GM12878 (cell line): Measurements from ENCODE around the gene CSMD2. TPM values are rescaled to one million over a fixed set of nuclear protein-coding genes. Genes with fewer than 3 reads are reported as not detected.

Experiments used
- ATAC-seq: fragments of 200-7000 bp; cut with Tn5 transposase; 3 replicates; pipeline ENCODE4 v1.9.1; 2020; ENCODE audit warnings: mild to moderate bottlenecking, moderate library complexity
- BruUV-seq: library from RNA; stranded (reverse); fragments of 400-500 nt; replicated peaks from 2 replicates; lab custom pipeline; 2021; lab: Mats Ljungman, UMichigan
- CTCF ChIA-PET: fragments of 300-600 bp; sonication (Branson Sonifier 250); formaldehyde crosslinking; extraction: SDS; loops from one replicate; lab custom pipeline; 2021; ENCODE audit warnings: inconsistent platforms; lab: Yijun Ruan, JAX
- POLR2A ChIA-PET: fragments of 350-600 bp; formaldehyde crosslinking; extraction: SDS; loops from one replicate; lab custom pipeline; 2021; ENCODE audit warnings: inconsistent platforms; lab: Charles Lee
- RAD21 ChIA-PET: fragments of 300-600 bp; sonication (Branson Sonifier 250); formaldehyde crosslinking; loops from one replicate; lab custom pipeline; 2023; ENCODE audit warnings: antibody characterized with exemption; ENCODE audit not compliant: unreplicated experiment; lab: Charles Lee
- SMC1A ChIA-PET: fragments of 300-600 bp; sonication (Branson Sonifier 250); formaldehyde crosslinking; loops from one replicate; lab custom pipeline; 2023; ENCODE audit not compliant: unreplicated experiment, uncharacterized antibody; lab: Charles Lee
- DNase-seq: peaks from one replicate; pipeline ENCODE4 v3.0.0-alpha.2; 2011; ENCODE audit warnings: low read depth, low spot score
- FAIRE-seq: peaks from 3 replicates; lab custom pipeline; 2011; peaks lifted over from hg19 to GRCh38; lab: Jason Lieb, UNC
- H2AFZ ChIP-seq: 2 replicates; pipeline ENCODE4 v1.6.0; 2011; ENCODE audit warnings: low read depth, low read length, control low read depth; ENCODE audit not compliant: control insufficient read depth
- H3K27ac ChIP-seq: 2 replicates; pipeline ENCODE4 v1.5.1; 2011; ENCODE audit warnings: control low read depth; ENCODE audit not compliant: control insufficient read depth, insufficient read depth
- H3K27me3 ChIP-seq, 2 experiments: replicated peaks in 1 of 2; 2 replicates each; pipeline versions ENCODE4 v1.6.0 to v1.6.1; 2011; ENCODE audit warnings: low read length in 1 of 2; ENCODE audit not compliant: control insufficient read depth in 2 of 2, insufficient read depth in 2 of 2
- H3K36me3 ChIP-seq, 2 experiments: 2 replicates each; pipeline ENCODE4 v1.5.1; 2011; ENCODE audit warnings: low read length in 1 of 2; ENCODE audit not compliant: control insufficient read depth in 2 of 2, insufficient read depth in 2 of 2
- H3K4me1 ChIP-seq: 2 replicates; pipeline ENCODE4 v1.6.1; 2011; ENCODE audit warnings: mild to moderate bottlenecking, low read length, moderate library complexity, mixed read lengths; ENCODE audit not compliant: control insufficient read depth, insufficient read depth
- H3K4me2 ChIP-seq: 2 replicates; pipeline ENCODE4 v1.6.0; 2011; ENCODE audit warnings: control low read depth; ENCODE audit not compliant: control insufficient read depth, insufficient read depth
- H3K4me3 ChIP-seq: fragments of 200-600 bp; sonication (generic); 2 replicates; pipeline ENCODE4 v1.5.1; 2016
- H3K79me2 ChIP-seq: 2 replicates; pipeline ENCODE4 v1.6.0; 2011; ENCODE audit warnings: low read length; ENCODE audit not compliant: control insufficient read depth, insufficient read depth
- H3K9ac ChIP-seq: 2 replicates; pipeline ENCODE4 v1.8.0; 2011; ENCODE audit warnings: low read length, control low read depth, mixed read lengths; ENCODE audit not compliant: control insufficient read depth, insufficient read depth
- H3K9me3 ChIP-seq: replicated peaks from 3 replicates; pipeline ENCODE4 v1.5.1; 2011; ENCODE audit warnings: mild to moderate bottlenecking, low read length; ENCODE audit not compliant: control insufficient read depth, insufficient read depth
- H4K20me1 ChIP-seq: 2 replicates; pipeline ENCODE4 v1.6.0; 2011; ENCODE audit not compliant: control insufficient read depth, insufficient read depth
- ATF7 ChIP-seq: fragments of 450-650 bp; IDR thresholded peaks from 2 replicates; pipeline ENCODE4 v1.6.1; 2016; ENCODE audit warnings: low read depth, mild to moderate bottlenecking
- BMI1 ChIP-seq: fragments of 450-650 bp; IDR thresholded peaks from 2 replicates; pipeline ENCODE4 v1.6.1; 2016; ENCODE audit warnings: mild to moderate bottlenecking, moderate library complexity, borderline replicate concordance
- CHD4 ChIP-seq: fragments of 200-600 bp; sonication (generic); IDR thresholded peaks from 2 replicates; pipeline ENCODE4 v1.6.1; 2016; ENCODE audit warnings: mild to moderate bottlenecking
- JUNB ChIP-seq: IDR thresholded peaks from 2 replicates; pipeline ENCODE4 v1.6.1; 2016; ENCODE audit warnings: antibody characterized with exemption, mild to moderate bottlenecking
- MTA2 ChIP-seq: fragments of 450-650 bp; IDR thresholded peaks from 2 replicates; pipeline ENCODE4 v1.6.1; 2016; ENCODE audit warnings: low read depth, mild to moderate bottlenecking, moderate library complexity
- POLR2A ChIP-seq: IDR thresholded peaks from 2 replicates; pipeline ENCODE4 v1.6.1; 2011; ENCODE audit warnings: low read depth, mild to moderate bottlenecking, low read length
- POU2F2 ChIP-seq: IDR thresholded peaks from 3 replicates; pipeline ENCODE4 v1.6.1; 2011; ENCODE audit warnings: low read depth, mild to moderate bottlenecking, low read length, borderline replicate concordance
- SMAD5 ChIP-seq: IDR thresholded peaks from 2 replicates; pipeline ENCODE4 v1.6.1; 2016; ENCODE audit warnings: antibody characterized with exemption, low read depth
- SMC3 ChIP-seq: IDR thresholded peaks from 2 replicates; pipeline ENCODE4 v1.6.1; 2011; ENCODE audit warnings: low read length, improper control_type of control experiment, borderline replicate concordance
- TBL1XR1 ChIP-seq: IDR thresholded peaks from 2 replicates; pipeline ENCODE4 v1.6.1; 2012; ENCODE audit warnings: low read depth, low read length, improper control_type of control experiment
- WRNIP1 ChIP-seq: IDR thresholded peaks from 2 replicates; pipeline ENCODE4 v1.6.1; 2011; ENCODE audit warnings: low read depth, low read length, improper control_type of control experiment, borderline replicate concordance
- YY1 ChIP-seq: IDR thresholded peaks from 2 replicates; pipeline ENCODE4 v1.6.1; 2011; ENCODE audit warnings: low read depth, mild to moderate bottlenecking, low read length
- ZBED1 ChIP-seq: IDR thresholded peaks from 2 replicates; pipeline ENCODE4 v1.6.1; 2016; ENCODE audit warnings: borderline replicate concordance
- ZBTB33 ChIP-seq: fragments of 450-650 bp; IDR thresholded peaks from 2 replicates; pipeline ENCODE4 v1.6.1; 2017; ENCODE audit warnings: mild to moderate bottlenecking
- ZNF207 ChIP-seq: fragments of 450-650 bp; IDR thresholded peaks from 2 replicates; pipeline ENCODE4 v1.6.1; 2014; ENCODE audit warnings: antibody characterized with exemption, mild to moderate bottlenecking, borderline replicate concordance
- ZNF274 ChIP-seq: IDR thresholded peaks from one replicate; pipeline ENCODE4 v1.8.0; 2011; ENCODE audit not compliant: insufficient read length, insufficient read depth
- ZNF384 ChIP-seq: IDR thresholded peaks from 2 replicates; pipeline ENCODE4 v1.6.1; 2012; ENCODE audit warnings: low read depth, mild to moderate bottlenecking, low read length, improper control_type of control experiment, borderline replicate concordance
- WGBS: methylation state at CpG from one replicate; pipeline ENCODE4 v1.1.6; 2016; ENCODE audit warnings: low lambda C conversion rate; ENCODE audit not compliant: insufficient replicate concordance, insufficient coverage; ENCODE audit errors: missing lambda C conversion rate; 5-methylcytosine and 5-hydroxymethylcytosine counted together
- in situ Hi-C: fragments of 300-500 bp; cut with MboI; formaldehyde crosslinking; loops from 9 replicates; pipeline ENCODE4 v1.14.3; 2018; ENCODE audit warnings: mixed read lengths
- intact Hi-C: fragments of 100-400 bp; cut with micrococcal nuclease; formaldehyde crosslinking; loops from one replicate; pipeline ENCODE4 v1.14.2; 2022; ENCODE audit not compliant: unreplicated experiment
- polyA plus RNA-seq, 11 experiments: library from polyadenylated mRNA; depleted of rRNA in 4 of 11; unstranded in 6 of 11; stranded (reverse) in 5 of 11; fragments of >200 nt; fragmentation: Nextera tagmentation in 4 of 11; fragmentation: Illumina TruSeq in 1 of 11; extraction: Ambion mirVana in 4 of 11; extraction: Trizol in 1 of 11; gene quantifications; 1 replicate in 1 of 11; 2 replicates in 10 of 11; pipeline versions ENCODE4 v1.2.1 to v1.2.3, GENCODE V29; 2011 to 2016; ENCODE audit warnings: inconsistent platforms in 2 of 11, missing spikeins in 2 of 11, low read depth in 1 of 11
- total RNA-seq, 4 experiments: library from RNA; depleted of rRNA in 3 of 4; stranded (reverse); fragments of >200 nt in 3 of 4; fragmentation: Illumina TruSeq in 1 of 4; extraction: Trizol in 1 of 4; gene quantifications; 2 replicates each; pipeline versions ENCODE4 v1.2.1 to v1.2.3, GENCODE V29; 2013 to 2021
- TF ChIP-seq, protein P1 (sequence below), 3 experiments: IDR thresholded peaks in 2 of 3; conservative IDR thresholded peaks in 1 of 3; 2 replicates each; pipeline ENCODE4 v1.5.1; 2011; ENCODE audit warnings: low read depth in 3 of 3, low read length in 3 of 3, mild to moderate bottlenecking in 3 of 3, control low read depth in 2 of 3, moderate library complexity in 2 of 3, inconsistent platforms in 1 of 3, mixed read lengths in 1 of 3; ENCODE audit not compliant: control insufficient read depth in 2 of 3, insufficient read depth in 1 of 3; ENCODE audit errors: extremely low read depth in 1 of 3
- TF ChIP-seq, protein P2 (sequence below): fragments of 450-650 bp; IDR thresholded peaks from 2 replicates; pipeline ENCODE4 v1.6.1; 2016; ENCODE audit warnings: mild to moderate bottlenecking, moderate library complexity, borderline replicate concordance

The CSMD2 gene
- total and polyA plus RNA-seq, 10 of the 15 experiments (the other 5 are each of a cell fraction or from before 2014, with no cell fraction given) = under 0.01 TPM; not detected in 9

DNA sequence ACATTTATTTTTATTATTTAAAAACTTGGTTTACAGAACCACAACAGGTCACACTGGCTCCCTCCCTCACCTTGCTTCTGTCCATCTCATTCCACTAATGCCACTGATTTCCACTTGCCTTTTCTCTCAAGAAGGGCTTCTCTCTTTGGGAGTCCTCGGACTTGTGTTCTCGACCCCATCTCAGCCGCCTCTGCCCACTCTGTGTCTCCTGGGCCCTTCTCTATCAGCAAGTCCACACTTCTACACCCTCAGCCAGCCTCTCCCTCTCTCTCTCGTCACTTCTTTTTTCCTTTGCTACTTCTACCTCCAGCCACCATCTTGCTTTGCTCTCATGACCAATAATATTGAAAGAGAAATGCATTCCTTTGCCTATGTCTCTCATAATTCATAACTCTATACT is 171.7 kb downstream of the CSMD2 start:
- ATAC-seq (no peak), FAIRE-seq (no peak), DNase-seq (no peak)
- CTCF ChIA-PET = no interaction called here
- intact Hi-C loops (no loop called here), in situ Hi-C loops (no loop called here)
- RAD21 ChIA-PET = no interaction called here
- Histone ChIP-seq H3K27ac (no peak overlapping the region), H2AFZ (no peak overlapping the region), H3K79me2 (no peaks in the 10 kb centered on the region), H3K4me1 (no peaks in the 10 kb centered on the region), H3K27me3 (no peaks in the 10 kb centered on the region), H4K20me1 (no peaks in the 10 kb centered on the region), H3K9me3 (no peaks in the 10 kb centered on the region), H3K4me2 (no peak overlapping the region), H3K4me3 (no peak overlapping the region), H3K9ac (no peak overlapping the region), H3K36me3 (no peaks in the 10 kb centered on the region)
- no TSS peak for BruUV-seq
- SMC1A ChIA-PET = no interaction called here
- 18% methylated on average over 4 of the region's 4 CpGs for WGBS
- POLR2A ChIA-PET = no interaction called here
- TF ChIP-seq ZNF274 (no peak), ATF7 (no peak), MTA2 (no peak), SMAD5 (no peak), POU2F2 (no peak), YY1 (no peak), SMC3 (no peak), WRNIP1 (no peak), JUNB (no peak), ZNF207 (no peak), BMI1 (no peak), ZNF384 (no peak), TBL1XR1 (no peak), ZBED1 (no peak), POLR2A (no peak), ZBTB33 (no peak), CHD4 (no peak)
- TF ChIP-seq, protein P1, sequence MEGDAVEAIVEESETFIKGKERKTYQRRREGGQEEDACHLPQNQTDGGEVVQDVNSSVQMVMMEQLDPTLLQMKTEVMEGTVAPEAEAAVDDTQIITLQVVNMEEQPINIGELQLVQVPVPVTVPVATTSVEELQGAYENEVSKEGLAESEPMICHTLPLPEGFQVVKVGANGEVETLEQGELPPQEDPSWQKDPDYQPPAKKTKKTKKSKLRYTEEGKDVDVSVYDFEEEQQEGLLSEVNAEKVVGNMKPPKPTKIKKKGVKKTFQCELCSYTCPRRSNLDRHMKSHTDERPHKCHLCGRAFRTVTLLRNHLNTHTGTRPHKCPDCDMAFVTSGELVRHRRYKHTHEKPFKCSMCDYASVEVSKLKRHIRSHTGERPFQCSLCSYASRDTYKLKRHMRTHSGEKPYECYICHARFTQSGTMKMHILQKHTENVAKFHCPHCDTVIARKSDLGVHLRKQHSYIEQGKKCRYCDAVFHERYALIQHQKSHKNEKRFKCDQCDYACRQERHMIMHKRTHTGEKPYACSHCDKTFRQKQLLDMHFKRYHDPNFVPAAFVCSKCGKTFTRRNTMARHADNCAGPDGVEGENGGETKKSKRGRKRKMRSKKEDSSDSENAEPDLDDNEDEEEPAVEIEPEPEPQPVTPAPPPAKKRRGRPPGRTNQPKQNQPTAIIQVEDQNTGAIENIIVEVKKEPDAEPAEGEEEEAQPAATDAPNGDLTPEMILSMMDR (IDR thresholded peaks at IDR 0.05 in 2 of 3, conservative IDR thresholded peaks at IDR 0.05 in 1 of 3; ENCODE audit: control insufficient read depth in 2 of 3, extremely low read depth in 1 of 3, insufficient read depth in 1 of 3, low read depth in 3 of 3, low read length in 3 of 3) = no peak
- TF ChIP-seq, protein P2, sequence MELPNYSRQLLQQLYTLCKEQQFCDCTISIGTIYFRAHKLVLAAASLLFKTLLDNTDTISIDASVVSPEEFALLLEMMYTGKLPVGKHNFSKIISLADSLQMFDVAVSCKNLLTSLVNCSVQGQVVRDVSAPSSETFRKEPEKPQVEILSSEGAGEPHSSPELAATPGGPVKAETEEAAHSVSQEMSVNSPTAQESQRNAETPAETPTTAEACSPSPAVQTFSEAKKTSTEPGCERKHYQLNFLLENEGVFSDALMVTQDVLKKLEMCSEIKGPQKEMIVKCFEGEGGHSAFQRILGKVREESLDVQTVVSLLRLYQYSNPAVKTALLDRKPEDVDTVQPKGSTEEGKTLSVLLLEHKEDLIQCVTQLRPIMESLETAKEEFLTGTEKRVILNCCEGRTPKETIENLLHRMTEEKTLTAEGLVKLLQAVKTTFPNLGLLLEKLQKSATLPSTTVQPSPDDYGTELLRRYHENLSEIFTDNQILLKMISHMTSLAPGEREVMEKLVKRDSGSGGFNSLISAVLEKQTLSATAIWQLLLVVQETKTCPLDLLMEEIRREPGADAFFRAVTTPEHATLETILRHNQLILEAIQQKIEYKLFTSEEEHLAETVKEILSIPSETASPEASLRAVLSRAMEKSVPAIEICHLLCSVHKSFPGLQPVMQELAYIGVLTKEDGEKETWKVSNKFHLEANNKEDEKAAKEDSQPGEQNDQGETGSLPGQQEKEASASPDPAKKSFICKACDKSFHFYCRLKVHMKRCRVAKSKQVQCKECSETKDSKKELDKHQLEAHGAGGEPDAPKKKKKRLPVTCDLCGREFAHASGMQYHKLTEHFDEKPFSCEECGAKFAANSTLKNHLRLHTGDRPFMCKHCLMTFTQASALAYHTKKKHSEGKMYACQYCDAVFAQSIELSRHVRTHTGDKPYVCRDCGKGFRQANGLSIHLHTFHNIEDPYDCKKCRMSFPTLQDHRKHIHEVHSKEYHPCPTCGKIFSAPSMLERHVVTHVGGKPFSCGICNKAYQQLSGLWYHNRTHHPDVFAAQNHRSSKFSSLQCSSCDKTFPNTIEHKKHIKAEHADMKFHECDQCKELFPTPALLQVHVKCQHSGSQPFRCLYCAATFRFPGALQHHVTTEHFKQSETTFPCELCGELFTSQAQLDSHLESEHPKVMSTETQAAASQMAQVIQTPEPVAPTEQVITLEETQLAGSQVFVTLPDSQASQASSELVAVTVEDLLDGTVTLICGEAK = no peak
